ENCODE measurements around the gene APBB1IP. TPM values are rescaled to one million over a fixed set of nuclear protein-coding genes. Genes with fewer than 3 reads are reported as not detected.
"Not testable (repeated sequence)": the region's sequence is repeated elsewhere in the genome, so short reads cannot be mapped to it uniquely, and the experiment has no call there.

The APBB1IP gene
- total RNA-seq, 4 donors from 2014 or later: 2.6 to 6.2 (median 5.1) TPM

DNA sequence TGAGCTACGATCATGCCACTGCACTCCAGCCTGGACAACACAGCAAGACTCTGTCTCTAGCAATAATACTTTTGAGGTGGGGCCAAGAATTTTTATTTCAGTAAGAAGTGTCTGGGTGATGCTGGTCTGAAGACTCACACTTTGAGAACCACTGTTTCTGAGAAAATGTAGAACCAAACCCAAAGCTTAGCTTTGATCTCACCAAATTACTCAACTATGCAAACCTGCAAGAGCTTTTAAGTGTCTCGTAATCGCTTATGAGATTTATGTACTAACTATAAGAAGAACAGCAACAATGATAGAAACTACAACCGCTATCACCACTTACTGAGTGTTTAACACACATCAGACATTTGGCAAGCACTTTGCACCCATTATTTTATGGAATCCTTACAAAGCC lies 29.5 kb downstream of the APBB1IP start:
- intact Hi-C loops (cut with DNase I): no loop called here
- 94% methylated on average over 4 of the region's 4 CpGs for WGBS
- peak; percentile 50 for DNase-seq (ENCODE audit: extremely low spot score)
- H3K9me3 ChIP-seq: no peaks in the 10 kb centered on the region
- TF ChIP-seq POLR2A (IDR thresholded peaks at IDR 0.05; ENCODE audit: low read depth) (no peak), EP300 (IDR thresholded peaks at IDR 0.05) (no peak), POLR2AphosphoS5 (IDR thresholded peaks at IDR 0.05) (no peak)
- TF ChIP-seq, protein P1, sequence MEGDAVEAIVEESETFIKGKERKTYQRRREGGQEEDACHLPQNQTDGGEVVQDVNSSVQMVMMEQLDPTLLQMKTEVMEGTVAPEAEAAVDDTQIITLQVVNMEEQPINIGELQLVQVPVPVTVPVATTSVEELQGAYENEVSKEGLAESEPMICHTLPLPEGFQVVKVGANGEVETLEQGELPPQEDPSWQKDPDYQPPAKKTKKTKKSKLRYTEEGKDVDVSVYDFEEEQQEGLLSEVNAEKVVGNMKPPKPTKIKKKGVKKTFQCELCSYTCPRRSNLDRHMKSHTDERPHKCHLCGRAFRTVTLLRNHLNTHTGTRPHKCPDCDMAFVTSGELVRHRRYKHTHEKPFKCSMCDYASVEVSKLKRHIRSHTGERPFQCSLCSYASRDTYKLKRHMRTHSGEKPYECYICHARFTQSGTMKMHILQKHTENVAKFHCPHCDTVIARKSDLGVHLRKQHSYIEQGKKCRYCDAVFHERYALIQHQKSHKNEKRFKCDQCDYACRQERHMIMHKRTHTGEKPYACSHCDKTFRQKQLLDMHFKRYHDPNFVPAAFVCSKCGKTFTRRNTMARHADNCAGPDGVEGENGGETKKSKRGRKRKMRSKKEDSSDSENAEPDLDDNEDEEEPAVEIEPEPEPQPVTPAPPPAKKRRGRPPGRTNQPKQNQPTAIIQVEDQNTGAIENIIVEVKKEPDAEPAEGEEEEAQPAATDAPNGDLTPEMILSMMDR (IDR thresholded peaks at IDR 0.05): no peak
- no peaks in the 10 kb centered on the region for H3K27me3 ChIP-seq
- no peak overlapping the region for H3K27ac ChIP-seq (replicated peaks in 1 of 4)
- no peak overlapping the region for H3K4me3 ChIP-seq
- no peaks in the 10 kb centered on the region for H3K4me1 ChIP-seq
- H3K36me3 ChIP-seq: no peaks in the 10 kb centered on the region

DNA sequence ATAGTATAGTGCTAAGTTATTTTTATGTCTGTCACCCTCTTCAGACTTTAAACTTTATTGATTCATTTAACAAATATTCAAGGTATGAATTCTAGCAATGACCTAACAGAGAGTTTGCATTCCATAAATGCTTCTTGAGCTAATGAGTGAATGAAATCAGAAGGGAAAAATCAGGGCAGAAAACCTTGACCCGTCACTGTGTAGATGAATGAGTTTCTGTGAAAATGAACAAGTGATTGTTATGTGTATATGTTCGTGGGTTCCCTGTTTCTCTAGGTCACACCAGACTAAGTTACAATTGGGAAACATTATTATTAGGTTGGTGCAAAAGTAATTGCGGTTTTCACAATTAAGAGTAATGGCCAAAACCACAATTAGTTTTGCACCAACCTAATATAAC lies 30.1 kb downstream of the APBB1IP start:
- Histone ChIP-seq H3K27ac (replicated peaks in 1 of 4) (no peak overlapping the region), H3K9me3 (no peaks in the 10 kb centered on the region), H3K4me3 (no peak overlapping the region), H3K4me1 (no peaks in the 10 kb centered on the region), H3K27me3 (no peaks in the 10 kb centered on the region), H3K36me3 (no peaks in the 10 kb centered on the region)
- TF ChIP-seq, protein P1 (IDR thresholded peaks at IDR 0.05): no peak
- no peak for TF ChIP-seq POLR2AphosphoS5 (IDR thresholded peaks at IDR 0.05)
- TF ChIP-seq POLR2A (IDR thresholded peaks at IDR 0.05; ENCODE audit: low read depth): no peak
- TF ChIP-seq EP300 (IDR thresholded peaks at IDR 0.05): no peak
- DNase-seq (ENCODE audit: extremely low spot score): no peak
- WGBS: 66% methylated on average over 3 of the region's 3 CpGs
- intact Hi-C loops (cut with DNase I): no loop called here

DNA sequence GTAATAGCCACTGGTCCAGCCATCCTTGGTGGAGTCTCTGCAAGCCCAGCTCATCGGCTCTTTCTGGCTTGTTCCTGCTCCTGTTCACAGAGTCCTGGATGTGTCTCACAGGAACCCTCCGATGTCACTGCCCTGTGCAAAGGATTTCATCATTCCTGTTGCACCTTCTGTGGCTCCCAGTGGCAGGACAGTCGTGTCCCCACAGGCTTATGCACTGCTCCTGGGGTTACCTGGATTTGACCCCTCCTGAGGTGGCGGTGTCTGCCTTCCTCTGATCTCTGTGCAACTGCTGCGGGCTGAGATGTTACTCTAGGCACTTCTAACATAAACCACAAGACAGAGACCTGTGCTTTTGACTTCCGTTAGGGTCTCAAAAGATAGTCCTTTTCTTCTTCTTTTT lies 30.6 kb downstream of the APBB1IP start:
- DNase-seq (ENCODE audit: extremely low spot score): peak; percentile 72
- no peak overlapping the region for H3K27ac ChIP-seq (replicated peaks in 1 of 4)
- no peak overlapping the region for H3K4me3 ChIP-seq
- TF ChIP-seq EP300 (IDR thresholded peaks at IDR 0.05) (no peak), POLR2AphosphoS5 (IDR thresholded peaks at IDR 0.05) (no peak), POLR2A (IDR thresholded peaks at IDR 0.05; ENCODE audit: low read depth) (no peak)
- TF ChIP-seq, protein P1 (IDR thresholded peaks at IDR 0.05): no peak
- intact Hi-C loops (cut with DNase I): no loop called here
- no peaks in the 10 kb centered on the region for H3K36me3 ChIP-seq
- WGBS: 79% methylated on average over 5 of the region's 6 CpGs
- no peaks in the 10 kb centered on the region for H3K9me3 ChIP-seq
- H3K4me1 ChIP-seq: no peaks in the 10 kb centered on the region
- H3K27me3 ChIP-seq: no peaks in the 10 kb centered on the region

DNA sequence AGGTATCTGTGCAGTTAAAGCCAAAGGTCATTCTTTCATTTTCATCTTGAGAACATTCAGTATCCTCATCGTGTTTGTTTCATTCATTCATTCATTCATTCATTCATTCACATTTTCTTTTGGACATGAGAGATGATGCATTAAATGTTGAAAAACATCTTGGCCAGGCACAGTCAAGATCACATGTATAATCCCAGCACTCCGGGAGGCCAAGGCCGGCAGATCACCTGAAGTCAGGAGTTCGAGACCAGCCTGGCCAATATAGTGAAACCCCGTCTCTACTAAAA lies 34.3 kb downstream of the APBB1IP start:
- Histone ChIP-seq H3K27ac (replicated peaks in 1 of 4) (no peak overlapping the region), H3K36me3 (no peaks in the 10 kb centered on the region), H3K4me1 (no peaks in the 10 kb centered on the region), H3K9me3 (no peaks in the 10 kb centered on the region), H3K4me3 (no peak overlapping the region), H3K27me3 (no peaks in the 10 kb centered on the region)
- peak; percentile 37 for DNase-seq (ENCODE audit: extremely low spot score)
- intact Hi-C loops (cut with DNase I): no loop called here
- WGBS: 77% methylated on average over 5 of the region's 5 CpGs
- TF ChIP-seq, protein P1 (IDR thresholded peaks at IDR 0.05): no peak
- no peak for TF ChIP-seq EP300 (IDR thresholded peaks at IDR 0.05)
- TF ChIP-seq POLR2AphosphoS5 (IDR thresholded peaks at IDR 0.05): no peak
- no peak for TF ChIP-seq POLR2A (IDR thresholded peaks at IDR 0.05; ENCODE audit: low read depth)

DNA sequence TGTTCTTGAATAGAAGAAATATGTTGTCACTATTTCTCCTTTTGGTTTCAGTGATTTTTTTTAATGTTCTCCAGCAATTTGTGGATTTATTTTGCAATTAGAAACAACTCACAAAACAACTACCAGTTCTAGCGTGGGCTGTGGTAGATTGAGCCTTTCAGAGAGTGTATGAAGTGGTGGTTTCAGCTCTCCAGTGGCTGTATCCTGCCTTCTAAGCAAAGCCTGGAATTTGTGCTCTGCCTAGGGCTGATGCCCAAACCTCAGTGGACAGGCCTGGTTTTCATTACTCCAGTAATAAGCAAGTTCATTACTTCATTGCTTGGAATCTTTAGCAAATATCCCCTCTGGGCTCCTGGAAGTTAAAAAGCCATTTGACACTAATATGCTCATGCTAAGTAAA lies 35.9 kb downstream of the APBB1IP start:
- Histone ChIP-seq H3K27ac (replicated peaks in 1 of 4) (no peak overlapping the region), H3K27me3 (no peaks in the 10 kb centered on the region), H3K4me1 (no peaks in the 10 kb centered on the region), H3K4me3 (no peak overlapping the region), H3K9me3 (no peaks in the 10 kb centered on the region), H3K36me3 (no peaks in the 10 kb centered on the region)
- intact Hi-C loops (cut with DNase I): no loop called here
- no peak for TF ChIP-seq EP300 (IDR thresholded peaks at IDR 0.05)
- TF ChIP-seq POLR2AphosphoS5 (IDR thresholded peaks at IDR 0.05): no peak
- TF ChIP-seq, protein P1 (IDR thresholded peaks at IDR 0.05): no peak
- no peak for TF ChIP-seq POLR2A (IDR thresholded peaks at IDR 0.05; ENCODE audit: low read depth)
- WGBS: 67% methylated on average over 1 of the region's 1 CpG
- DNase-seq (ENCODE audit: extremely low spot score): no peak

DNA sequence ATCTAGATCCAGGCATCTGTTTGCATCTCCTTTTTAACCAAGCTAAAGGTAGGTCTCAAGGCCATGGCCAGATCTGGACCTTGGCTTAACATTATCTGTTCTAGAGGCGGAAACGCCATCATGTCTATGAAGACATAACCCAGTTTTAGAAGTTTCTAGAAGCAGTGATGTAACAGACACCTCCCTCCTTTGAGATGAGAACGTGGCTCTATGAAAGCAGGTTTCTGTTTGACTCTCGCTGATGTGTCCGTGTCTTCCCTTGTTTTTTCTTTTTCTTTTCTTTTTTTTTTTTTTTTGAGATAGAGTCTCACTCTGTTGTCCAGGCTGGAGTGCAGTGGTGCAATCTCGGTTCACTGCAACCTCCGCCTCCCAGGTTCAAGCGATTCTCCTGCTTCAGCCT lies 36.7 kb downstream of the APBB1IP start:
- intact Hi-C loops (cut with DNase I); H3K9me3 ChIP-seq; H3K36me3 ChIP-seq; H3K4me3 ChIP-seq; H3K4me1 ChIP-seq; H3K27ac ChIP-seq (replicated peaks in 1 of 4); H3K27me3 ChIP-seq: not testable (repeated sequence)
- peak; percentile 34 for DNase-seq (ENCODE audit: extremely low spot score)
- 80% methylated on average over 8 of the region's 8 CpGs for WGBS

Data from esophagus muscularis mucosa (tissue), 4 donors.